CD14-positive monocyte (primary cell): ENCODE data around the gene NAV1. TPM values are rescaled to one million over a fixed set of nuclear protein-coding genes. Genes with fewer than 3 reads are reported as not detected.

Experiments
- DNase-seq, 3 donors: peaks; one replicate each; pipeline ENCODE4 v3.0.0-alpha.2; 2011 to 2022
- H2AFZ ChIP-seq: 2 replicates; pipeline ENCODE4 v1.6.0; 2012; ENCODE audit warnings: mild to moderate bottlenecking, low read depth, low read length, inconsistent platforms; ENCODE audit not compliant: insufficient read depth, poor library complexity, severe bottlenecking
- H3K27ac ChIP-seq, 2 donors: 1 replicate in 1 of 2; 2 replicates in 1 of 2; pipeline ENCODE4 v1.5.1; 2012 to 2013; ENCODE audit warnings: low read length in 2 of 2, control low read depth in 1 of 2, inconsistent platforms in 1 of 2, low read depth in 1 of 2, mild to moderate bottlenecking in 1 of 2
- H3K27me3 ChIP-seq, 2 donors: one replicate each; pipeline versions ENCODE4 v1.6.0 to v1.6.1; 2011 to 2013; ENCODE audit warnings: low read length in 2 of 2; ENCODE audit not compliant: control insufficient read depth in 2 of 2, insufficient read depth in 2 of 2
- H3K36me3 ChIP-seq, 2 donors: replicated peaks in 1 of 2; 1 replicate in 1 of 2; 2 replicates in 1 of 2; pipeline versions ENCODE4 v1.5.1 to v1.6.1; 2012 to 2013; ENCODE audit warnings: low read length in 2 of 2, control low read depth in 1 of 2, inconsistent platforms in 1 of 2, mild to moderate bottlenecking in 1 of 2; ENCODE audit not compliant: insufficient read depth in 2 of 2, control insufficient read depth in 1 of 2
- H3K4me1 ChIP-seq, 2 donors: 1 replicate in 1 of 2; 2 replicates in 1 of 2; pipeline versions ENCODE4 v1.5.1 to v1.6.1; 2012 to 2013; ENCODE audit warnings: low read length in 2 of 2, control low read depth in 1 of 2, inconsistent platforms in 1 of 2, mild to moderate bottlenecking in 1 of 2, moderate library complexity in 1 of 2; ENCODE audit not compliant: insufficient read depth in 2 of 2, control insufficient read depth in 1 of 2
- H3K4me2 ChIP-seq: replicated peaks from 2 replicates; pipeline ENCODE3; 2012; ENCODE audit warnings: low read length, moderate library complexity, mild to moderate bottlenecking; ENCODE audit not compliant: poor library complexity, severe bottlenecking; ENCODE audit errors: extremely low read depth
- H3K4me3 ChIP-seq, 3 experiments: fragments of 200-600 bp in 1 of 3; sonication (generic) in 1 of 3; replicated peaks in 1 of 3; 1 replicate in 2 of 3; 2 replicates in 1 of 3; pipeline ENCODE4 v1.5.1; 2011 to 2013; ENCODE audit warnings: low read length in 3 of 3, mild to moderate bottlenecking in 3 of 3, control low read depth in 2 of 3, low read depth in 2 of 3, inconsistent platforms in 1 of 3, moderate library complexity in 1 of 3
- H3K79me2 ChIP-seq: 2 replicates; pipeline ENCODE4 v1.6.0; 2012; ENCODE audit warnings: mild to moderate bottlenecking, control low read depth, inconsistent platforms, low read length, moderate library complexity; ENCODE audit not compliant: insufficient read depth
- H3K9ac ChIP-seq: 2 replicates; pipeline ENCODE4 v1.6.0; 2017; ENCODE audit warnings: low read length, mild to moderate bottlenecking; ENCODE audit not compliant: insufficient read depth, poor library complexity, severe bottlenecking
- H3K9me3 ChIP-seq, 2 donors: replicated peaks in 1 of 2; 1 replicate in 1 of 2; 2 replicates in 1 of 2; pipeline versions ENCODE4 v1.5.1 to v1.6.1; 2012 to 2013; ENCODE audit warnings: low read length in 2 of 2, control low read depth in 1 of 2; ENCODE audit not compliant: control insufficient read depth in 1 of 2, insufficient read depth in 1 of 2
- H4K20me1 ChIP-seq: 2 replicates; pipeline ENCODE4 v1.6.0; 2012; ENCODE audit warnings: mild to moderate bottlenecking, low read length, control low read depth, moderate library complexity; ENCODE audit not compliant: insufficient read depth
- H3K27ac Mint-ChIP-seq, 7 donors: one replicate each; pipeline ENCODE4 v1.8.0; 2020; ENCODE audit warnings: mild to moderate bottlenecking in 7 of 7, mixed read lengths in 7 of 7, moderate library complexity in 6 of 7, inconsistent platforms in 2 of 7
- H3K27me3 Mint-ChIP-seq, 3 donors: one replicate each; pipeline ENCODE4 v1.8.0; 2021 to 2022; ENCODE audit warnings: low read depth in 3 of 3, mild to moderate bottlenecking in 3 of 3, mixed read lengths in 3 of 3, moderate library complexity in 3 of 3, inconsistent platforms in 1 of 3
- H3K36me3 Mint-ChIP-seq, 2 donors: one replicate each; pipeline ENCODE4 v1.8.0; 2020; ENCODE audit warnings: mixed read lengths in 2 of 2, inconsistent platforms in 1 of 2, mild to moderate bottlenecking in 1 of 2
- H3K4me1 Mint-ChIP-seq: one replicate; pipeline ENCODE4 v1.8.0; 2020; ENCODE audit warnings: mild to moderate bottlenecking, mixed read lengths
- H3K4me3 Mint-ChIP-seq, 2 donors: one replicate each; pipeline ENCODE4 v1.8.0; 2020; ENCODE audit warnings: mild to moderate bottlenecking in 2 of 2, mixed read lengths in 2 of 2, moderate library complexity in 1 of 2
- H3K9me3 Mint-ChIP-seq, 7 donors: one replicate each; pipeline ENCODE4 v1.8.0; 2020 to 2022; ENCODE audit warnings: mixed read lengths in 7 of 7, mild to moderate bottlenecking in 6 of 7, moderate library complexity in 6 of 7, inconsistent platforms in 2 of 7
- CTCF ChIP-seq: fragments of 200-600 bp; IDR thresholded peaks from one replicate; pipeline ENCODE4 v1.8.0; 2022; ENCODE audit warnings: antibody characterized with exemption, mild to moderate bottlenecking
- WGBS: methylation state at CpG from one replicate; pipeline ENCODE4 v1.1.5; 2013; ENCODE audit warnings: missing lambda C conversion rate; ENCODE audit not compliant: insufficient coverage; 5-methylcytosine and 5-hydroxymethylcytosine counted together
- intact Hi-C, 2 donors: fragments of 100-400 bp; cut with micrococcal nuclease; formaldehyde crosslinking; loops; one replicate each; pipeline versions ENCODE4 v1.15.0 to v1.15.1; 2023
- polyA plus RNA-seq, 3 donors: library from polyadenylated mRNA; depleted of rRNA in 1 of 3; unstranded in 2 of 3; stranded (reverse) in 1 of 3; fragments of 300-500 nt in 2 of 3; fragments of >200 nt in 1 of 3; fragmentation: Illumina TruSeq in 2 of 3; gene quantifications; 1 replicate in 2 of 3; 2 replicates in 1 of 3; pipeline ENCODE4 v1.2.3, GENCODE V29; 2012 to 2021

The NAV1 gene
- polyA plus RNA-seq, 3 donors, result 0.37 to 1.4 (median 0.89) TPM

- intact Hi-C loops, result no loop called here
- H3K36me3 Mint-ChIP-seq, result peaks cover 14 to 21% of the 10 kb centered on the region in 2 donors
- 30% methylated on average over 2 of the region's 6 CpGs for WGBS
- H3K27me3 Mint-ChIP-seq, result peaks cover 22 to 33% (median 29%) of the 10 kb centered on the region in 3 donors
- H3K27ac Mint-ChIP-seq, result peak overlapping the region; percentile 18 to 90 (median 68)
- peak; percentile 13 to 52 (median 36) for DNase-seq
- Histone ChIP-seq H3K36me3 (no peaks in the 10 kb centered on the region), H3K9me3 (no peaks in the 10 kb centered on the region), H3K27me3 (peaks cover 26 to 31% of the 10 kb centered on the region in 2 donors), H3K4me3 (peak overlapping the region in 1 of 3 experiments; percentile 19), H3K4me1 (peaks cover 41 to 47% of the 10 kb centered on the region in 2 donors), H3K9ac (no peak overlapping the region), H4K20me1 (no peaks in the 10 kb centered on the region), H3K79me2 (no peaks in the 10 kb centered on the region), H2AFZ (peak overlapping the region; percentile 60), H3K27ac (peak overlapping the region in 1 of 2 donors; percentile 43), H3K4me2 (peak overlapping the region; percentile 33)
- peak overlapping the region; percentile 24 to 69 for H3K4me3 Mint-ChIP-seq
- peaks cover 52% of the 10 kb centered on the region for H3K4me1 Mint-ChIP-seq
- H3K9me3 Mint-ChIP-seq, result peaks cover 0 to 11% (median 0%) of the 10 kb centered on the region in 7 donors
- no peak for TF ChIP-seq CTCF
Measured at GRCh38 chr1:201535046-201535918, 3.6 kb upstream of the NAV1 start.

- peaks cover 24 to 38% (median 32%) of the 10 kb centered on the region in 3 donors for H3K27me3 Mint-ChIP-seq
- no peak for TF ChIP-seq CTCF
- Histone ChIP-seq H3K9me3 (no peaks in the 10 kb centered on the region), H3K27ac (peak overlapping the region in 1 of 2 donors; percentile 43), H3K9ac (no peak overlapping the region), H4K20me1 (no peaks in the 10 kb centered on the region), H3K4me3 (peak overlapping the region in 1 of 3 experiments; percentile 19), H3K79me2 (no peaks in the 10 kb centered on the region), H3K36me3 (no peaks in the 10 kb centered on the region), H2AFZ (peak overlapping the region; percentile 60), H3K4me1 (peaks cover 43 to 51% of the 10 kb centered on the region in 2 donors), H3K4me2 (peak overlapping the region; percentile 33), H3K27me3 (peaks cover 32 to 37% of the 10 kb centered on the region in 2 donors)
- peak overlapping the region in 6 of 7 donors; percentile 11 to 90 (median 76) for H3K27ac Mint-ChIP-seq
- 66% methylated on average over 6 of the region's 6 CpGs for WGBS
- peaks cover 14 to 22% of the 10 kb centered on the region in 2 donors for H3K36me3 Mint-ChIP-seq
- no peak for DNase-seq
- H3K4me1 Mint-ChIP-seq, result peaks cover 55% of the 10 kb centered on the region
- peaks cover 0 to 11% (median 0%) of the 10 kb centered on the region in 7 donors for H3K9me3 Mint-ChIP-seq
- peak overlapping the region in 1 of 2 donors; percentile 69 for H3K4me3 Mint-ChIP-seq
- intact Hi-C loops, result no loop called here
Measured at GRCh38 chr1:201535919-201536245, 3.0 kb upstream of the NAV1 start.
